M059J (cell line): Measurements from ENCODE around the gene TRAPPC3L. TPM values are rescaled to one million over a fixed set of nuclear protein-coding genes. Genes with fewer than 3 reads are reported as not detected.
"Not testable (repeated sequence)": the region's sequence is repeated elsewhere in the genome, so short reads cannot be mapped to it uniquely, and the experiment has no call there.

Source experiments
- DNase-seq: peaks from one replicate; pipeline ENCODE4 v3.0.0-alpha.2; 2012; ENCODE audit warnings: low read depth
- total RNA-seq: library from RNA; depleted of rRNA; stranded (reverse); fragments of >200 nt; shearing (Covaris generic); gene quantifications from 2 replicates; pipeline ENCODE4 v1.2.3, GENCODE V29; 2014

TRAPPC3L gene
- total RNA-seq, 1 experiment from 2014 or later: 0.27 TPM

- DNase-seq: no peak
Measured at GRCh38 chr6:116513224-116513875, 32.1 kb downstream of the TRAPPC3L start.

- no peak for DNase-seq
Measured at GRCh38 chr6:116512734-116513133, 32.8 kb downstream of the TRAPPC3L start.

- DNase-seq: no peak
Measured at GRCh38 chr6:116512111-116512559, 33.3 kb downstream of the TRAPPC3L start.

DNA sequence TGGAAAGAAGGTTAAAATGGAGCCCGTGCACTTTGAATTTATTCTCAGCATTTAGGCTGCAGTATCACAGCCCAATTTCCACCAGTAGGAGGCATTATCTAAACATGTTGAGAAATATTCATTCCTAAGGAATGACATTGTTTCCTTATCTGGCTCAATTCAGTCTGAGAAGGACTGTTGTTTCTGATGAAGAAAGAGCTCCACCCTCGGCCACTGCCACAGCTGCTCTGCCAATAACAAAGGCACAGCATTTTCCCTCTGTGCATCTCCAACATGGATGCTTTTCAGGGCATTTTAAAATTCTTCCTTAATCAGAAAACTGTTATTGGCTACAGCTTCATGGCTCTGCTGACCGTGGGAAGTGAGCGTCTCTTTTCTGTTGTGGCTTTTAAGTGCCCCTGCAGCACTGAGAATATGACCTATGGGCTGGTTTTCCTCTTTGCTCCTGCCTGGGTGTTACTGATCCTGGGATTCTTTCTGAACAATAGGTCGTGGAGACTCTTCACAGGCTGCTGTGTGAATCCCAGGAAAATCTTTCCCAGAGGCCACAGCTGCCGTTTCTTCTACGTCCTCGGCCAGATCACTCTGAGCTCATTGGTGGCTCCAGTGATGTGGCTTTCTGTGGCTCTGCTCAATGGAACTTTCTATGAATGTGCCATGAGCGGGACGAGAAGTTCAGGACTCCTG, 33.9 kb downstream of the TRAPPC3L start, which contains the start of gene CALHM5:
Gene CALHM5 (plus strand): TSS at position 216 of the 687 bp plus-strand sequence. CDS start 58 bp downstream, at position 274.
- peak; percentile 78 for DNase-seq

DNA sequence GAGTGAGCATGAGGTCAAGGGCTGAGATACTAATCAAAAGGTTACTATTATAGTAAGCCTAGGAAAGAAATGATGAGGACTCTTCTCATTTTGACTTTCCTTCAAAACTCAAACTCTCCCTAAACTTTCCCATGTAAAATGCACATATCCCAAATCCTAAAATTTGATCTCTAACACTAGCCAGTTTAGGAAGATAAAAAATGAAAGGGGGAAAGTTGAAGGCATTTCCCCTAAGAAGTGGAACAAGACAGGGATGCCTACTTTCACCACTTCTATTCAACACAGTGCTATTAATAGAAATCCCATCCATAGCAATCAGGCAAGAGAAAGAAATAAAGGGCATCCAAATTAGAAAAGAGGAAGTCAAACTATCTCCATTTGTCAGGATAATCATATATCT, 37.0 kb downstream of the TRAPPC3L start:
- DNase-seq: no peak

- DNase-seq: no peak
Measured at GRCh38 chr6:116507324-116507723, 38.2 kb downstream of the TRAPPC3L start.

- peak; percentile 4 for DNase-seq
Measured at GRCh38 chr6:116500969-116501433, 44.5 kb downstream of the TRAPPC3L start.

DNA sequence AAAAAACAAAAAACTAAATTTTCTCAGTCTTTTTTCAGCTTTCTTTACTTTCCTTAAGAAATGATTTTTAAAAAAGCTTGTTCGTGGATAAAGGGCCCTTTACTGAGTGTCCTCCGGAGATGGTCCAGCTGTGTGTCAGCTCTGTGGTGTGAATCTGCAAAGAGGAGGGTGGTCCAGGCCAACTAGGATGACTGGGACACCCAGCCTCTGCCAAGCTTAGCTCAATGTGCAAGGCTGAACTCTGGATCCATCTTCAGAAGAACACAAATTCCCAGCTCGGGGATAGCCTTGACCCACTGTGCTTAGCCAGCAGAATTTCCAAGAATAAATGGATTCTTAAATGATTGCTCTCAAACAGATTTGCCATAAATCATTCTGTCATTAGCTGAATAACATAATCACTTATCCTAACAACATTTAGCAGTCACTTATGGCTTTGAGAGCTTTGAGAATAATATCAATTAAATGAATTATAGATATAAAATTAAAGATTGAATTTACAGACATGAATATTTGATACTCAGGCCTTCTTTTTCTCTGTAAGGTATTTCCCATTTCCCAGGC, 48.3 kb downstream of the TRAPPC3L start:
- DNase-seq: no peak

GRCh38 chr6:116495161-116495560, 50.3 kb downstream of the TRAPPC3L start:
- not testable (repeated sequence) for DNase-seq

DNA sequence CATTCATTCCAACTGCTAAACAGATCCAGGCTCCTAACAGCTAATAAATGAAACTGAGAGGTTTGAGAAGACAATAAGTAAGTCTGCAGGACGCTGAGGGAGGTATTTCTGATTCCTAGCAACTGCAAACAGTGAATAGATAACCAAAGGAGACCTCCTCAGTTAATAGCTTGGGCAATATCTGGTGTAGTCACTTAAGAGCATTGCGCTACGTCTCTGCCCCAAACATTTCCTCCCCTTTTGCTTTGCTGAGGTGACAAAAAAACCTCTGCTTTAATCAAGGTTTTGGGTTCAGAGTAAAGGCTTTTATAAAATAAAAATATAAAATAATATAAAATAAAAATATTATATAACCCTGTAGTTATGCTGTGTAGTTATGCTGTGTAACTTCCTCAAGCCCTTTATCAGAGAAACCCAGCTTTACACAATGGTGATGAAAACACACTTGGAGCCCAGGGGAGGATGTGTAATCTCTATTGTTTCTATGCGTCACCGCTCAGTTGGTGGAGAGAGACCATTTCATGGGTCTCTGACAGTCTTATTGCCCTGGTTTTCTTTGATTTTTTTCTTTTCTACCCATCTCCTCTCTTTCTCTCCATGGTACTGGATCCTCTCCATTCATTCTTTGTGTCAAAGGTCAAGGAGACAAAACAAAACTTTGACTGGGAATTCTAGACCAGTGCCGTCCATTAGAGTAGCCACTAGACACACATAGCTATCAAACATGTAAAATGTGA, 53.0 kb downstream of the TRAPPC3L start:
- no peak for DNase-seq

DNA sequence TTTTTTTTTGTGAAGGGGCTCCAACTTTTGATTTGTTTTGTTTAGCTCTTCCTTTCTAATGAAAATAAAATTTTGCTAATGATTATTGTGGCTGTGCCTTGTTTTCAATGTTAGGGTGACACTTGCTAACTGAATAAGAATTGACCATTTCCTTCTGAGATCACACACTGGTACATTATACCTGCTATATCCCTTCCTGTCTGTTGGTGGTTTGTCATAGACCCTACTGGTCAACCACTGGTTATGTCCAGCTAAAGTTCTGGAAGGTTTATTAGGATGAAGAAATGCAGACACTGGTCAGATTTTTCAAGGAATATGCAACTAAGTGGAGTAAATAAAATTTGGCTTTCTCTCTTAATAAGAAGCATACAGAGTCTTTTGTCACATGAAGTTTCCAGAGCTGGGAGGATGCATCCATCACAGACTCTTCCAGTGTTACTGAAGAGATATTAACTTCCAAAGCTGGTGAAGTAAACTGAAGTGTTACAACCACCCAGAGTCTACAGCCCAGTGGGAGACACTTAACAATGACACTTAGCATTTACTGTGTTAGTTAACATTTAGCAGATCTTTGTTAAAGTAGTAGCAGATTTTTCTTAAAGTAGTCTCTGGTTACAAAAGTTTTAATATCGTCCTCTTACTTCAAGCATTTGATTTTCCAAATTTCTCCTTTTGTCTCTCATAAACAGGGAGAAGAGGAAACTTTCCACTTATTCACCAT, 53.7 kb downstream of the TRAPPC3L start:
- DNase-seq: no peak

GRCh38 chr6:116485559-116486184, 59.8 kb downstream of the TRAPPC3L start:
- DNase-seq: no peak

DNA sequence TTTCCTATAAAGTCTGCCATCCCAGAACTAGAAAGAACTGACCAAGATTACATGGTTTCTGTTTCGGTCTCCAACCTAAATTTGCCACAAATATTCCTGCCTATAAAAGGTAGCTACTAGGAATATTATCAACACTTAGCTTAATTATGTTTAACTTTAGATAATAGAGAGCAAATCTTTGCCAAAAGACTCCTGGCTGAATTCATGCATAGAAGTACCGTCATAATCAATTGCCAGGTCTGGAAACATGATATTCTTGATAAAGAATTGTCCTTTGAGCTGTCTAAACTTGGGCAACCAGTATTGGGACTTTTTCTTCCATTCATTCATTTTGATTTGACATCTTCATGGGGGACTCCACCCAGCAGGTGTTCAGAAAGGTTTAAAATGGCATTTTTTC, 61.9 kb downstream of the TRAPPC3L start:
- no peak for DNase-seq

DNA sequence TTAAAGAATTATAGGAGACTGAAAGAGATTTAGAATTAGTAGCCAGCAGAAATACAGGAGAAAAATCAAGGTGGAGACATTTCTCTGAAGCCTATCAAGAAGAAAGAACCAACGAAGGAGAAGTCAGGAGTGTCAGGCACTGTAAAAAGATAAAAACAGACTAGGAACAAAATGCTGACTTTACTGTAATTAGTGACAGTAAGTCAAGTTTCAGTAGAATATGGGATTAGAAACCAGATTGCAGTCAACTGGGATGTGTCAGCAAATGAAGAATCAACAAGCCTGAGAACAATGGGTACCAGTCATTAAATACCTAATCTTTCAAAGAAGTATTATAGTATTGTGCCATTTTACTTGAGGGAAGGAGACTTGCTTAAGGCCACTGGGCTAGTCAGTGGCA, 62.7 kb downstream of the TRAPPC3L start:
- no peak for DNase-seq

DNA sequence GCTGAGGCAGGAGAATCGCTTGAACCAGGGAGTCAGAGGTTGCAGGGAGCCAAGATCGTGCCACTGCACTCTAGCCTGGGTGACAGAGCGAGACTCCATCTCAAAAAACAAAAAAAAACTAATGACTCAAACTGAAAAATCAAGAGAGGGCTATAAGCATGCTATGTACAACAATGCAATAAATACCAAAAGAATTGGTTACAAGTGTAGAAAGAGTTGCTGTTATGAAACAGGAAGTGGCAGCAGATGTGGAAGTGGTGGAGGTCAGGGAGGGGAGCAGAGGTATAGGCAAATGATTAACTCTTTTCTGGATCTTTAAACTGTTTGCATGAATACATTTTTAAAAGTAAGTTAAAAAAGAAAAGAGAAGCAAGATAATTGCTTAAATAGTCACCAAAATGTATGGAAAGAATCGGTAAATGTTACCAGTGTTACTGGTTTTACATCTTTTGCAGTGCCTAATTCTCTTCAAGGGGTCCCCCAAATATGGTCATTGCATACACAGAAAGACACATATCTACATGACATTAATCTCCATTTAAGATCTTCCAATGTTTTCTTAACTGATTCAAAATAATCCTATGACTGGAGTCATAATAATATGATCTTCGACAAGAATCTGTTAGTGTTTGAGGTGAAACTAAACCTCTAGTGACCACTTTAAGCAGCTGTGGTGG, 69.3 kb downstream of the TRAPPC3L start:
- DNase-seq: no peak

- no peak for DNase-seq
Measured at GRCh38 chr6:116475141-116475540, 70.3 kb downstream of the TRAPPC3L start.

DNA sequence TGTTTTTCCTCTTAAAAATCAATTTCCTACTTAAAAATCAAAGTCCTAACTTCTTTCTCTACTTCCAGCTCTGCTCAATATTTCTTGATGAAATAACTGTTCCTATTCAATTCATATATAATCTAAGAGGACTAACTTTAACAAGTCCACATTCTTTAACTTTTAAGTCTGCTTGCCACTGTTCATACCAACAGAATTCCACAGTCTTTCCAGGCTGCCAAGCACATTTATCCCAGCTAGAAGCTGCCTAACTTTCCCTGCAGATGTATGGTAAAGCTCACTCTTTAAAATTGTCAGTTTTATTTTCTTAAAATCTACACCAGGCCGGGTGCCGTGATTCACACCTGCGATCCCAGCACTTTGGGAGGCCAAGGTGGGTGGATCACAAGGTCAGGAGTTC, 72.8 kb downstream of the TRAPPC3L start:
- no peak for DNase-seq

DNA sequence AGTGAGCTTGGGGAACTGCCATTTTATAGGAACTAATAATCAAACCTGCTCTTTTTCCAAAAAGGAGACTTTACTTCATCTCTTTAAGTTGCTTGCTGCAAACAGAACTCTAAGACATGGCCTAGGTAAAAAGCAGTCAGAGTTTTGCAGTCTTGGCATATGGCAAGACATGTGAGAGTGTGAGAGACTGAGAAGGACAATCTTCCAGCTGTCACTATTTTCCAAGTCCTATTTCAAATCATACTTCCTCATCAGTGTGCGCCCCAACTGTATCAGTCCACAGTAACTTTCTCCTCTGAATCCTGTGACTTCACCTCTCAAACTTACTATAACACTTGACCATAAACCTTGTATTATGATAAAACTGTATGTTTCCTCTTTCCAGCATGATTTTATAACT, 74.0 kb downstream of the TRAPPC3L start:
- no peak for DNase-seq

GRCh38 chr6:116468293-116468692, 77.2 kb downstream of the TRAPPC3L start:
- no peak for DNase-seq

DNA sequence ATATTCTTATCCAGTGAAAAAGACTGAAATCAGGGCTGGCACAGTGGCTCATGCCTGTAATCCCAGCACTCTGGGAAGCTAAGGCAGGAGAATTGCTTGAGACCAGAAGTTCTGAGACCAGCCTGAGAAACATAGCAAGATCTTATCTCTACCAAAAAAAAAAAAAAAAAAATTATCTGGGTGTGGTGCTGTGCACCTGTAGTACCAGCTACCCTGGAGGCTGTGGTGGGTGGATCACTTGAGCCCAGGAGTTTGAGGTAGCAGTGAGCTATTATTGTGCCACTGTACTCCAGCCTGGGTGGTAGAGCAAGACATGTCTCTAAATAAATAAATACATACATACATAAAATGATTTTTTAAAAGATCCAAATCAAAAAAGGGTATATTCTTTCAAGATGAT, 78.0 kb downstream of the TRAPPC3L start:
- no peak for DNase-seq
